PFSK-1 (cell line): ENCODE results near the gene C19orf73. TPM values are rescaled to one million over a fixed set of nuclear protein-coding genes. Genes with fewer than 3 reads are reported as not detected.
A peak's percentile ranks its signal among the peaks of the same experiment; 100 is the strongest.

Experiments
- FOXP2 ChIP-seq: optimal IDR thresholded peaks from 2 replicates; pipeline ENCODE3; 2011; ENCODE audit warnings: borderline replicate concordance, control low read depth, inconsistent platforms; ENCODE audit not compliant: insufficient read depth; ENCODE audit errors: extremely low read length, extremely low read depth
- POLR2AphosphoS5 ChIP-seq: IDR thresholded peaks from 2 replicates; pipeline ENCODE4 v1.6.1; 2012; ENCODE audit warnings: low read depth, mild to moderate bottlenecking, control low read depth, low read length, moderate library complexity
- REST ChIP-seq, 2 experiments: IDR thresholded peaks; 2 replicates each; pipeline versions ENCODE4 v1.6.1 to v1.8.0; 2011 to 2012; ENCODE audit warnings: low read depth in 2 of 2, low read length in 2 of 2, control low read depth in 1 of 2, inconsistent platforms in 1 of 2, mild to moderate bottlenecking in 1 of 2, moderate library complexity in 1 of 2; ENCODE audit not compliant: insufficient read depth in 1 of 2
- SIN3A ChIP-seq: IDR thresholded peaks from 2 replicates; pipeline ENCODE4 v1.6.1; 2012; ENCODE audit warnings: mild to moderate bottlenecking, low read length, moderate library complexity, borderline replicate concordance; ENCODE audit not compliant: insufficient read depth
- TAF1 ChIP-seq: IDR thresholded peaks from 2 replicates; pipeline ENCODE4 v1.6.1; 2012; ENCODE audit warnings: low read length, control low read depth, borderline replicate concordance; ENCODE audit not compliant: insufficient read depth
- polyA plus RNA-seq: library from polyadenylated mRNA; unstranded; fragments of >200 nt; gene quantifications from one replicate; pipeline ENCODE4 v1.2.1, GENCODE V29; 2012; ENCODE audit warnings: low read depth, missing spikeins; ENCODE audit not compliant: insufficient read length

The C19orf73 gene
- 1.9 TPM for polyA plus RNA-seq

- TF ChIP-seq REST (IDR thresholded peaks at IDR 0.05; ENCODE audit: insufficient read depth in 1 of 2, low read depth in 2 of 2, low read length in 2 of 2) = peak; percentile 23 to 51; a peak in 1 of 4 replicates
- peak; percentile 60; the same call in 1 of the 2 replicates for TF ChIP-seq POLR2AphosphoS5
- no peak for TF ChIP-seq FOXP2
- no peak for TF ChIP-seq SIN3A
- TF ChIP-seq TAF1 = no peak; the same call in 1 of the 2 replicates
These were observed at the start of gene C19orf73 for GRCh38 chr19:49118565-49119410. Gene C19orf73, minus strand, starts transcription at chr19:49119143. Its CDS starts 121 bp downstream, at chr19:49119022.

GRCh38 chr19:49168421-49168820, 49.5 kb upstream of the C19orf73 start:
- no peak for TF ChIP-seq POLR2AphosphoS5
- TF ChIP-seq SIN3A = no peak
- no peak for TF ChIP-seq REST (IDR thresholded peaks at IDR 0.05; ENCODE audit: insufficient read depth in 1 of 2, low read depth in 2 of 2, low read length in 2 of 2)
- no peak for TF ChIP-seq TAF1
- TF ChIP-seq FOXP2 = no peak

GRCh38 chr19:49167857-49168409, 49.0 kb upstream of the C19orf73 start:
- TF ChIP-seq REST (IDR thresholded peaks at IDR 0.05; ENCODE audit: insufficient read depth in 1 of 2, low read depth in 2 of 2, low read length in 2 of 2) = no peak
- no peak for TF ChIP-seq POLR2AphosphoS5
- TF ChIP-seq FOXP2 = no peak
- TF ChIP-seq SIN3A = no peak
- TF ChIP-seq TAF1 = no peak

- TF ChIP-seq FOXP2 = no peak
These were observed 46.9 kb upstream of the C19orf73 start for GRCh38 chr19:49165865-49166301.

- TF ChIP-seq SIN3A (no peak), POLR2AphosphoS5 (no peak), REST (IDR thresholded peaks at IDR 0.05; ENCODE audit: insufficient read depth in 1 of 2, low read depth in 2 of 2, low read length in 2 of 2) (no peak), TAF1 (no peak), FOXP2 (no peak)
These were observed 46.3 kb upstream of the C19orf73 start for GRCh38 chr19:49165111-49165750.
